Body of pancreas (tissue), 4 donors: ENCODE data around the gene SPTBN2.

Source experiments
- CTCF ChIP-seq, 7 experiments: fragments of 450-650 bp in 4 of 7; fragments of 200-600 bp in 3 of 7; sonication (generic) in 3 of 7; IDR thresholded peaks; one replicate each; pipeline ENCODE4 v1.5.1; 2016 to 2019; ENCODE audit warnings: antibody characterized with exemption in 7 of 7
- POLR2A ChIP-seq, 3 donors: fragments of 450-650 bp; IDR thresholded peaks; one replicate each; pipeline ENCODE4 v1.6.1; 2016; ENCODE audit warnings: antibody characterized with exemption in 3 of 3, mild to moderate bottlenecking in 2 of 3

GRCh38 chr11:66721939-66722338 is 7.1 kb downstream of the SPTBN2 start:
- no peak for TF ChIP-seq POLR2A (IDR thresholded peaks at IDR 0.05)
- TF ChIP-seq CTCF (IDR thresholded peaks at IDR 0.05) = no peak
